Renal pelvis (tissue), 12 donors: ENCODE data around the gene FBXO41. TPM values are rescaled to one million over a fixed set of nuclear protein-coding genes. Genes with fewer than 3 reads are reported as not detected.

ENCODE experiments used
- DNase-seq: peaks from one replicate; pipeline ENCODE4 v3.0.0-alpha.2; 2013
- long read RNA-seq, 16 experiments: transcript quantifications; one replicate each; lab custom pipeline, GENCODE V29; 2026
- polyA plus RNA-seq, 3 donors: library from polyadenylated mRNA; unstranded; fragments of 120-200 nt; gene quantifications; one replicate each; pipeline ENCODE4 v1.2.1, GENCODE V29; 2013; ENCODE audit not compliant: insufficient read length in 3 of 3

FBXO41 gene
- polyA plus RNA-seq = 1 to 10 TPM; 2.1 to 3.0 (median 2.4) TPM
- long read RNA-seq, donor 1 = 0 reads
- long read RNA-seq, donor 2 = 0 reads
- long read RNA-seq, donor 3 = 0 reads
- long read RNA-seq, donor 4 = 0 reads
- long read RNA-seq, donor 5 = 0 reads
- long read RNA-seq, donor 6 = 0 reads
- long read RNA-seq, donor 7 = 0 reads
- long read RNA-seq, donor 8 = 0 reads
- long read RNA-seq, donor 9 = 0 reads
- long read RNA-seq, donor 10 = 0 reads
- long read RNA-seq, donor 11 = 0 reads
- long read RNA-seq, donor 12 = 0 reads
- long read RNA-seq, donor 13 = 0 reads
- long read RNA-seq, donor 14 = 0 reads
- long read RNA-seq, donor 15 = 0 reads
- long read RNA-seq, donor 16 = 0 reads

- DNase-seq = no peak
These were observed at the start of gene FBXO41 for GRCh38 chr2:73284296-73285158. Gene FBXO41 (minus strand): TSS chr2:73284478. CDS start chr2:73269630, 14,848 bp downstream.

- DNase-seq = no peak
These were observed 49.8 kb upstream of the FBXO41 start for GRCh38 chr2:73334045-73334444.

- DNase-seq = no peak
These were observed 49.3 kb upstream of the FBXO41 start for GRCh38 chr2:73333564-73333963.

- peak; percentile 3 for DNase-seq
These were observed 39.9 kb upstream of the FBXO41 start for GRCh38 chr2:73324126-73324725.

GRCh38 chr2:73323551-73323950 is 39.3 kb upstream of the FBXO41 start:
- DNase-seq = no peak

GRCh38 chr2:73314441-73314840 is 30.2 kb upstream of the FBXO41 start:
- DNase-seq = no peak

GRCh38 chr2:73307720-73308119 is 23.4 kb upstream of the FBXO41 start:
- DNase-seq = no peak

GRCh38 chr2:73301636-73302035 is 17.4 kb upstream of the FBXO41 start:
- DNase-seq = no peak

GRCh38 chr2:73300926-73301325 is 16.6 kb upstream of the FBXO41 start:
- no peak for DNase-seq

GRCh38 chr2:73297586-73297985 is 13.3 kb upstream of the FBXO41 start:
- no peak for DNase-seq

- no peak for DNase-seq
These were observed 12.9 kb upstream of the FBXO41 start for GRCh38 chr2:73297151-73297559.

- no peak for DNase-seq
These were observed 11.6 kb upstream of the FBXO41 start for GRCh38 chr2:73295751-73296400.

GRCh38 chr2:73294239-73294638 is 10.0 kb upstream of the FBXO41 start:
- DNase-seq = no peak

GRCh38 chr2:73293534-73294171 is 9.4 kb upstream of the FBXO41 start, which contains the start of gene EGR4:
Gene EGR4 (minus strand): TSS chr2:73293548. CDS start chr2:73293317, 231 bp downstream.
- peak; percentile 42 for DNase-seq

- DNase-seq = no peak
These were observed 8.7 kb upstream of the FBXO41 start for GRCh38 chr2:73292906-73293533.

- no peak for DNase-seq
These were observed 8.1 kb upstream of the FBXO41 start for GRCh38 chr2:73292316-73292905.

- no peak for DNase-seq
These were observed 7.4 kb upstream of the FBXO41 start for GRCh38 chr2:73291461-73292315.

- peak; percentile 81 for DNase-seq
These were observed 6.8 kb upstream of the FBXO41 start for GRCh38 chr2:73291093-73291460.

GRCh38 chr2:73290049-73290839 is 6.0 kb upstream of the FBXO41 start:
- DNase-seq = no peak
